GM04504 (cell line): ENCODE results near the gene ARGLU1.

Experiments
- DNase-seq: peaks from one replicate; pipeline ENCODE4 v3.0.0-alpha.2; 2012; ENCODE audit warnings: low read depth

ARGLU1 gene

DNA sequence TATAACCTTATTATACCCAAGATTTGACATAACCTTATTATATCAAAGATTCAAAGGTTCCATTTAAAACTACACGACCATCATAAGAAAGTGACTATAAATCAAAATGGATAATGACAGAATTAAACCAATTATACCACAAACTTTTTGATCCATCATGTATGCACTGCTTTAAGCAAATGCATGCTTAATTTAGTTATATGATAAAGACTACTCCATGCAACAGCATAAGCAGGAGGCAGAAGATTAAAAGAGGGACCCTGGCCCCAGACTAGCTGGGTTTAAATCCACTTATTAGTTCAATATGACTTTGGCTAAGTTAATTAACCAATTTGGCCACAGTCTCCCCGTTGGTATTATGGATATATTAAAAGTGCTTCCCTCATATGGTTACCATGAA lies 43.8 kb downstream of the ARGLU1 start:
- no peak for DNase-seq

GRCh38 chr13:106523576-106523975 lies 44.4 kb downstream of the ARGLU1 start:
- no peak for DNase-seq

DNA sequence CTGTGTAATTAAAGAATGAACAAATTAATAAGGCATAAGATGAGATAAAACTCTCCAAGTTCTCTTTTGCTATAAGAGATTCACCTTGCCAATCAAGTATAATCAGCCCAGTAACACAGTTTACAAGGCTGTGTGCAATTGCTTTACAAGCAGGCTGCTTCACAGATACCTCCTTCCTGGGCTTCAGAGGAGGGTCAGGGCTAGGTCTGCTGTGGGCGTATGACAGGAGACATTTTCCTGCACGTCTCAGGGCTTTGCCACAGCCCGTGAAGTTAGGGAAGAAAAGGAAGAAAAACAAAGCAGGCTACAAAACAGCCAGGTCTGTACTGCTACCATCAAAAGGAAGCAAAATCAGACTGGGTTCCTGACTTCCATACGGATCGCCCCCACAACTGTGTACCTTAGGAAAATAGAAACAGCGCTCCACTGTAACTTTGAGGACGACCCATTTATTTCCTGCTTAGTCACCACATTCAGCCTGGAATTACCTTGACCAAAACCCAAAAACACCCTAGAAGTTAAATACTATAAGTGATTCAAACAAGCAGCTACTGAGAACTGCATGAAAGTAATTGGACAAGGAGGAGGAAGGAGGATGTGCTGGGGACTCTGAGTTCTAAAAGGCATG lies 44.9 kb downstream of the ARGLU1 start:
- DNase-seq = no peak

DNA sequence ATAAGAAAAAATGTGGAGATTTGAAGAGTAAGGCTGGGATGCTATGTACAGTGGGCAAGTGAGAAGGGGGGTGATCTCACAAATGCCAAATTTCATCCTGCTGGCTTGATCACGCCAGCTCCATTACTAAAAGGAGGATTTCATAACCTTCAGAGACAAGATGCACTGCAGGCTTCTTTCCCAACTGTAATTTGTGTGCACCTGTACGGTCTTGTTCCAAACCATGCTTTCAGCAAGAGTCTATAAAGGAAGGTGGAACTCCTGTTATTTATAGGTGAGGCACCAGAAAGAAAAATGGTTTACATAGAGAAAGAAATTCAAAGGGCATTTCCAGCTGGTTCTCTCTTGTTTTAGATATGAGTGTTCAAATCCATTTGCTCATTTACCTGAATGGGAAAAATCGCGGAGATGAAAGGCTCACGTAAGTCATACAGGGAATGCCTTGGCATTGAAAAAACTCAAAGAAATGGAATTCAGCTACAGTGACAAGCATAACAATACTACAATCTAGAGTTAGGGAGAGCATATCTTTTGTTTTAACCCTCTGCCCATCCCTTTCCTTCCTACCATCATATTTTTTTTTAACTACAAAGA lies 45.7 kb downstream of the ARGLU1 start:
- no peak for DNase-seq

DNA sequence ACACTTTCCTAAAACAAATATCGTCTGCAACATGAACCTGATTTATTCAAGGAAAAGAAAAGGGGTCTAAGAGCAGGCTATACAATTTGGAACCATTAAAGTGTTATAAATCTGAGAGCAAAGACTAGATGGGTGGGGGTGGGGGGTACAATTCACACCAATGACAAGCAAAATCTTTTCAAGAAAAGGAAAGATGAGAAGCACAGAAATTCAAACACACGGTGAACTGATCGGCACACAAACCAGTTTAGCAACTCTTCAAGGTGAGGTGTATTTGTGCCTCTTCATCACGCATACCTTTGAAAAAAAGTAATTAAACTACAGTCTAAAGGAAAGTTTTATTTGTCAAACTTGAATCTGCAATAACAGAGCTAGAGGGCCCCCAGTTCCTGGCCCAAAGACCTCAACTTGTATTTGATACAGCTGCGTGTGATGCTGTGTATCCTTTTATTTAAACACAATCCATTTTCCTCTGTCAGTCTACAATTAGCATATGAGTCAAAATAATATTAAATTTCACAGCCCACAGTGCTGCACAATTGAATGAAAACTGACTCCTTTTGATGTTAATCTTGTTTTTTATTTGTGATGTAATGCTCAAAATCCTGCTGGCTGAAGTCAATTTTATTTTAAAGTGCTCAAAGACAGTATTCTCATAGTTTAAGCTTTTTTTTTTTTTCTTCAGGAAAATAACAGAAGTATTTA lies 46.7 kb downstream of the ARGLU1 start:
- DNase-seq = no peak

GRCh38 chr13:106520251-106521054 lies 47.5 kb downstream of the ARGLU1 start:
- DNase-seq = no peak

DNA sequence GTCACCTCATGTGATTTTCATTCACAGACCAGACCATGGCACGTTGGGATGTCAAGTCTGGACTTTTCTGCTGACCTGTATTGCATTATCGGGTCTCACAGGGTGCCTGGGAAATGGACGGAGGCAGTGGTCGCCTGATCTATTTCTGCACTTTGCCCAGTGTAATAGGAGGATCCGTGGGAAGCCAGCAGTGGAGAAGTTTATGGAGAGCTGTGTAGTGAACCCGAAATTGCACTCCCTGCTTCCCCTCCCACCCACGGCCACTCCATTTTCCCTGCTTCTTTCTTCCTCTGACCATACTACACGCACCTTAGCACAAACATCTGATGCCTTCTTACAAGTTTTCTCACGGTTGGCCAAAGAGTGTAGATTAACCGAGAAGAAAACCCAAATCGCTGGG lies 49.4 kb downstream of the ARGLU1 start:
- no peak for DNase-seq

- no peak for DNase-seq
These were observed 50.7 kb downstream of the ARGLU1 start for GRCh38 chr13:106517109-106517847.

GRCh38 chr13:106515635-106516254 lies 52.2 kb downstream of the ARGLU1 start:
- DNase-seq = no peak

DNA sequence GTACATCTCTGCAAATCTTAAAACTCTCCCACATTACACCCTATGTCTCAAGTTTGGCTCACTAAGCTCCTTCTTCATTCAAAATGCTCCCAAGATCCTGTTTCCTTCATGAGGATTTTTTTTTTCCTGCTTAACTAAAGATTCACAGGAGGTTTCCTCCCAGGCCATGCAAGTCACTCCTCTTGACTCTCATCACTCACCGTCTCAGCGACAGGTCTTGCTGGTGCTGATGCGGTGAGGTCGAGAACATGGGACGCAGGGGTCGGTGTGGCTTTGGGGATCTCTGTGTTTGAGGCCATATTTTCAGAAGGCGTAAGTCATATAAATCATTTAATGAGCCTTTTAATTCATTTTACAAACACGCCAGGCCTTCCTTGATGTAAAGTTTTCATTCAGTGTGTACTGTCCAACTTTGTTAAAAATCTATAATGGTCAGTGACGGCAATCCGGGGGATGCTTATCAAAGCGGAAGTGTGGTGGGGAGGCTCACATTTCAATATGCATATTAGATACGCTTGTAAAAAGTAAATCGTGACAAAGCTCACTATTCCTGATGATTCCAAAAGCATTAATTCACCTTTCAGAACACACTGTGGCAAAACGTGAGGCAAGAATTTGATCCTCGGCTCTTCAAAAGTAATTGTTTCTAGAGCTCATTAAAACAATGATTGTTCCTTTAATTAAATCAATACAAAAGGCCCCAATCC lies 52.9 kb downstream of the ARGLU1 start:
- DNase-seq = no peak

- DNase-seq = no peak
These were observed 54.6 kb downstream of the ARGLU1 start for GRCh38 chr13:106513025-106513983.

- DNase-seq = peak; percentile 84
These were observed 60.2 kb downstream of the ARGLU1 start for GRCh38 chr13:106507560-106508274.

DNA sequence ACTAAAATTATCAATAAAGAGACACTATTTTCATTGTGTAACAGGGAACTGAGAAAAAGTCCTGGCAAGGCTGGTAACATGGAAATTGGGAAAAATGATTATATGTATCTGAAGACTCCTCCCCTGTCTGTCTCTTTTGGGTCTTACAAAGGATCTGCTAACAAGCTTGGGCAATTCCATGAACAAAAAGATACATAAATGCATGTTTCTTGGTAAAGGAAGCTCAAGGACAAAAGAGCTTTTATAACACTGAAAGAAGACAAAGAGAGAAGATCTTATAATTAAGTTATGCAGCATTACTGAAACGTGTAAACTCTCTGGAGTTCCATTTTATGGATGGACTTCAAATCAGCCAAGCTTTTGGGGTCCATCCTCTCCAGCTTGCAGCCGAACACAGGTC lies 61.7 kb downstream of the ARGLU1 start:
- DNase-seq = no peak

DNA sequence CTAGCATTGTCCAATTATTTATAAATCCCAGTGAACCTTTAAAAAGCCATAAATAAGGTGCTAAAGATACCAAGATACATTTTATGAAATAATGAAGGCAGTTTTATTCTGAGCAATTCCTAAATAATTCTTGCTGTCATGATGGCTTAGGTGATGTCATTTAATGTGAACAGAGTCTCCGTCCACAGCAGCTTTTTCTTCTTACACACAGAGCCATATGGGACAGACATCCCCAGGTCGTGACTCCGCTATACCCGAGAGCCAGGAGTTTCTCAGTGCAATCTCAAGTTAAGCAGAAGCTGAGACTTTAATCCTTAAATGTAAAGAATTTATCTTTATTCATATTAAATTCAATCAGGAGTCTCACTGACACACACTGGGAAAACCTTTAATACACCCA lies 62.2 kb downstream of the ARGLU1 start:
- no peak for DNase-seq

DNA sequence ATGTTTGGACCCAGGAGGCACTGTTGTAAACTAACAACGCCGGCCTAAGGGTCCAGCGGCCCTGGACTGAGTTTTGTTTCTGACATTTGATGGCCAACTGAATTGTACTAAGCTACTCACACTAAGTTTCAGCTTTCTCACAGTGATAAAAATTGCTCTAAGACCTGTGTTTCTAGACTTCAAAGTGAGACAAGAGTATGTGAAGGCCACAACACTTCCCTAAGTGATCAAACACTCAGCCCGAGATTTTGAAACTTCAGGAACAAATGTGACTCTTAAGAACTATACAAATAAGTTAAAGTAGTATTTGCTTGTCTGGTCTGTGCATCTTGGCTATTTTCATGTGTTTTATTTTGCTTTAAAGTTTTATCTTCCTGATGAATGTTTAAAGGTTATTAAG lies 62.6 kb downstream of the ARGLU1 start:
- DNase-seq = no peak

- no peak for DNase-seq
These were observed 64.0 kb downstream of the ARGLU1 start for GRCh38 chr13:106503730-106504453.

DNA sequence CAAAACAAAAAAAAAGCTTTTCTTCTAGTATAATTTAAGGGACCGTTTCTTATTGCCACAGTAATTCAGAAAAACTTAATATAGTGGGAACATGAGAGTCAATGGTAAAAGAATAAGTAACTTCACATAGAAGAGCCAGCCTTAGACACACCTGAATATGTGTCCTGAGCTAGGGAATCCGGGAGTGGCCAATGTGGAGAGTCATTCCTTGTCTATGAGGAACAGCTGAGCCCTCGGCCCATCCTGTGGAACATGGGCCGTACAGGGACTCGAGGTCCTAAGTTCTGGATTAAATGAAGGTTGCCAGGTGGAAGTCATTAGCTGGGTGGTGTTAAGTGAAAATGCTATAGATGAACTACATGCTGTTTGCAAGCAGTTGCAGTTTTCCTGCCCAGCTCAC lies 64.7 kb downstream of the ARGLU1 start:
- DNase-seq = no peak

- no peak for DNase-seq
These were observed 67.5 kb downstream of the ARGLU1 start for GRCh38 chr13:106500445-106500844.
